Activated T-helper 1 cell treated with anti-CD3 and anti-CD28 coated beads, Interleukin-12 subunit alpha, Interleukin-12 subunit beta, Interleukin-2, Interleukin-4 antibody, amounts not matched to agents 30 ng/mL and 10 ng/mL and 1 ng/mL, durations not matched to agents 14 hours and 24 hours and 36 hours (primary cell): ENCODE results near the gene TEX51. TPM values are rescaled to one million over a fixed set of nuclear protein-coding genes. Genes with fewer than 3 reads are reported as not detected.

Experiments
- DNase-seq: peaks from one replicate; pipeline ENCODE4 v3.0.0; 2021; ENCODE audit warnings: low spot score
- H3K27ac Mint-ChIP-seq: one replicate; pipeline ENCODE4 v1.8.0; 2021; ENCODE audit warnings: mild to moderate bottlenecking, mixed read lengths
- H3K27me3 Mint-ChIP-seq: one replicate; pipeline ENCODE4 v1.8.0; 2022; ENCODE audit warnings: mild to moderate bottlenecking, moderate library complexity, mixed read lengths; ENCODE audit not compliant: insufficient read depth
- H3K36me3 Mint-ChIP-seq: one replicate; pipeline ENCODE4 v1.8.0; 2021; ENCODE audit warnings: low read depth, mixed read lengths
- H3K4me1 Mint-ChIP-seq: one replicate; pipeline ENCODE4 v1.8.0; 2021; ENCODE audit warnings: low read depth, mixed read lengths
- H3K4me3 Mint-ChIP-seq: one replicate; pipeline ENCODE4 v1.8.0; 2021; ENCODE audit warnings: mild to moderate bottlenecking, moderate library complexity, mixed read lengths
- H3K9me3 Mint-ChIP-seq: one replicate; pipeline ENCODE4 v1.8.0; 2021; ENCODE audit warnings: mixed read lengths
- intact Hi-C: fragments of 100-400 bp; cut with micrococcal nuclease; formaldehyde crosslinking; loops from one replicate; pipeline ENCODE4 v1.15.1; 2024
- total RNA-seq: library from RNA; stranded (reverse); gene quantifications from 2 replicates; pipeline ENCODE4 v1.2.3, GENCODE V29; 2022

TEX51 gene
- total RNA-seq, 1 donor from 2014 or later = not detected

DNA sequence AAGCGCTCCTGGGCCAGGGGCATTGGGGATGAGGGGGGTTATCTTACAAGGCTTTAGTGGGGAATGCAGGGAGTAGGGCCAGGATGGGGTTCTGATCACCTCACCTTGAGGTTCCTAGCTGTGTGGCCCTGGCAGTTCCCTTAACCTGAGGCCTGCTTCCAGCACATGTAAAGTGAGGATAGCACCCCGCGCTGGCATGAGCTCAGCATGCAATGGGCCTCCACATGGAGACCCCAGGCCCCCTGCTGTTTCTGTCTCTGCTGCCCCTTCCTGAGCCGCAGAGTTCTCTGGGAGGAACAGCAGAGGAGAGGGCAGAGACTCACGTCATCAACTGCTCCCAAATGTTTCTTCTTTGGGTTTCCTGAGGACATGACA lies 8.6 kb upstream of the TEX51 start:
- Mint-ChIP-seq H3K4me1 (peaks cover 7% of the 10 kb centered on the region), H3K27ac (no peak overlapping the region), H3K9me3 (no peaks in the 10 kb centered on the region), H3K36me3 (no peaks in the 10 kb centered on the region), H3K27me3 (peaks cover 6% of the 10 kb centered on the region), H3K4me3 (no peak overlapping the region)
- intact Hi-C loops = no loop called here
- no peak for DNase-seq

GRCh38 chr2:126890551-126891450 lies 7.9 kb upstream of the TEX51 start:
- H3K36me3 Mint-ChIP-seq = no peaks in the 10 kb centered on the region
- H3K27ac Mint-ChIP-seq = no peak overlapping the region
- H3K9me3 Mint-ChIP-seq = no peaks in the 10 kb centered on the region
- intact Hi-C loops = no loop called here
- H3K27me3 Mint-ChIP-seq = peaks cover 6% of the 10 kb centered on the region
- no peak overlapping the region for H3K4me3 Mint-ChIP-seq
- DNase-seq = no peak
- H3K4me1 Mint-ChIP-seq = peaks cover 7% of the 10 kb centered on the region

GRCh38 chr2:126891681-126892500 lies 6.8 kb upstream of the TEX51 start:
- no peaks in the 10 kb centered on the region for H3K9me3 Mint-ChIP-seq
- no peak overlapping the region for H3K4me3 Mint-ChIP-seq
- peaks cover under 1% of the 10 kb centered on the region for H3K4me1 Mint-ChIP-seq
- intact Hi-C loops = no loop called here
- H3K36me3 Mint-ChIP-seq = no peaks in the 10 kb centered on the region
- H3K27ac Mint-ChIP-seq = no peak overlapping the region
- H3K27me3 Mint-ChIP-seq = peaks cover 3% of the 10 kb centered on the region
- DNase-seq = no peak

DNA sequence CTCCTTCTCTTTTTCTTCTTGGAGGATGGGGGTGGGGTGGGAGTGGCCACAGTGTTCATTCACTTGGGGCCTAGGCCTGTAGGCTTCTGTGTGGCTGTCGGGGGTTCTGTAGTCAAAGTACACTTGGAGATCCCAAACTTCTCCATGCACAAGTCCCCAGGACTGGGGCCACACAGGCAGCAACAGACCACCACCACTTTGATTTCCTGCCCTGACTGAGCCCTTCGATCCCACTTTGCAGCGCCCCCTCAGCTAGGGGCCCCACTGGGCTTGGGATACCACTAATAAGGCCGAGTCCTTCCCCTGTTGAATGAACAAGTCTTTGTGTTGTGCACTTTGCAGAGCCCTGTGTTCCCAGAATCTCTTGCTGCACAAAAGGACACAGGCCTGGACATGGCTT lies 5.5 kb upstream of the TEX51 start:
- Mint-ChIP-seq H3K4me1 (no peaks in the 10 kb centered on the region), H3K9me3 (no peaks in the 10 kb centered on the region), H3K27ac (no peak overlapping the region), H3K4me3 (no peak overlapping the region), H3K36me3 (no peaks in the 10 kb centered on the region), H3K27me3 (no peaks in the 10 kb centered on the region)
- intact Hi-C loops = no loop called here
- no peak for DNase-seq

DNA sequence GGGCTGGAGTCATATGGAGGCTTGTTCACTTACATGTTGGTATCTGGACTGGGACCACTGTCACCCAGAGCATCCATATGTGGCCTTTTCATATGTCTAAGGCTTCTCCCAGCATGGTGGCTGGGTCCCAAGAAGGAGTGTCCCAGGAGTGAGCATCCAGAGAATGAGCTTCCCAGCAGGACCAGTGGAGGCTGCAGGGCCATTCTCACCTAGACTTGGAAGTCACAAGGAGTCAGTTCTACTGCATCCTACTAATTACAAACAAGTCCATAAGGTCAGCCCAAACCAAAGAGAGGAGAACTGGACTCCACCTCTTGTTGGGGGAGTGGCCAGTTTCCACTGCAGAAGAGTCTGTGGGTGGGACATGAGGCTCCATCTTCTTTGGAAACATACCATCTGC lies 5.1 kb upstream of the TEX51 start:
- Mint-ChIP-seq H3K27ac (no peak overlapping the region), H3K9me3 (no peaks in the 10 kb centered on the region), H3K4me3 (no peak overlapping the region), H3K27me3 (no peaks in the 10 kb centered on the region), H3K36me3 (no peaks in the 10 kb centered on the region), H3K4me1 (no peaks in the 10 kb centered on the region)
- no peak for DNase-seq
- intact Hi-C loops = no loop called here

DNA sequence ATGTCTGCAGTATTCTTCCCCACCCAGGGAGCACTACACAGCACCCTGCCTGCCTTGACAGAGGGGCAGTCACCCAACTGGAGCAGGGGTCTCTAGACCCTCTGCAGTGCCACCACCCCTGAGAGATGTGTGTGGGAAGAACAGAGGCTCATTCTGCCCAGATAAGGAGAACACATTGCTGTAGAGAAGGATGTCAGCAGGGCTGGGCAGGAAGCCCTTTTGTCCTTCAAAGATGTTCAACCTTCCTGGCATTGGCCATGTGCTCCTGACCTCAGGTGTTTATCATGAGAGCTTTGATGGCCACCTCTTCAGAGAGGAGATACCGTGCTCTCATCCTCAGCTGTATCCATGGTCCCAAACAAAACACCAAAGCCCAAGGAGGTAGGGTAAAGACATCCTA lies 4.6 kb upstream of the TEX51 start:
- Mint-ChIP-seq H3K4me3 (no peak overlapping the region), H3K27me3 (no peaks in the 10 kb centered on the region), H3K9me3 (no peaks in the 10 kb centered on the region), H3K27ac (no peak overlapping the region), H3K4me1 (no peaks in the 10 kb centered on the region), H3K36me3 (no peaks in the 10 kb centered on the region)
- intact Hi-C loops = no loop called here
- DNase-seq = no peak

GRCh38 chr2:126894585-126895182 lies 4.0 kb upstream of the TEX51 start:
- H3K27me3 Mint-ChIP-seq = no peaks in the 10 kb centered on the region
- no peak overlapping the region for H3K27ac Mint-ChIP-seq
- no peaks in the 10 kb centered on the region for H3K4me1 Mint-ChIP-seq
- H3K36me3 Mint-ChIP-seq = no peaks in the 10 kb centered on the region
- H3K4me3 Mint-ChIP-seq = no peak overlapping the region
- no peaks in the 10 kb centered on the region for H3K9me3 Mint-ChIP-seq
- DNase-seq = no peak
- intact Hi-C loops = no loop called here

- Mint-ChIP-seq H3K27ac (no peak overlapping the region), H3K9me3 (no peaks in the 10 kb centered on the region), H3K4me1 (no peaks in the 10 kb centered on the region), H3K36me3 (no peaks in the 10 kb centered on the region), H3K4me3 (no peak overlapping the region), H3K27me3 (peaks cover 3% of the 10 kb centered on the region)
- no peak for DNase-seq
- intact Hi-C loops = no loop called here
These were observed 3.4 kb upstream of the TEX51 start for GRCh38 chr2:126895336-126895735.

DNA sequence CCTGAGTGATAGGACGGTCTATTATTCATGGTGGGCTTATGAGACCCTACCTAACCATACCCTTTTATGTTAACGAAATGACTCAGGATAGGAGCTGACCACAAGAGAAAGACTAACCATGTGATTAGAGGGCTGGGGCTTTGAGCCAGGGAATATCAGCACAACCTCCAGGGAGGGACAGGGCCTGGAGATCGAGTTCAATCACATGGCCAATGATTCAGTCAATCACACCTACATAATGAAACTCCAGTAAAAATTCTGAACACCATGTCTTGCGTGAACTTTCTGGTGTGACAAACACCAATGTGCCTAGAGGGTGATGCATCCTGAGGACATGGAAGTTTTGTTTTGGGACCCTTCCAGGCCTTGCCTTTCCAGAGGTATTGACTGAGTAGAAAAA lies 2.2 kb upstream of the TEX51 start:
- H3K4me1 Mint-ChIP-seq = no peaks in the 10 kb centered on the region
- H3K27me3 Mint-ChIP-seq = peaks cover 3% of the 10 kb centered on the region
- no peaks in the 10 kb centered on the region for H3K36me3 Mint-ChIP-seq
- intact Hi-C loops = no loop called here
- H3K9me3 Mint-ChIP-seq = no peaks in the 10 kb centered on the region
- H3K27ac Mint-ChIP-seq = no peak overlapping the region
- no peak for DNase-seq
- H3K4me3 Mint-ChIP-seq = no peak overlapping the region

DNA sequence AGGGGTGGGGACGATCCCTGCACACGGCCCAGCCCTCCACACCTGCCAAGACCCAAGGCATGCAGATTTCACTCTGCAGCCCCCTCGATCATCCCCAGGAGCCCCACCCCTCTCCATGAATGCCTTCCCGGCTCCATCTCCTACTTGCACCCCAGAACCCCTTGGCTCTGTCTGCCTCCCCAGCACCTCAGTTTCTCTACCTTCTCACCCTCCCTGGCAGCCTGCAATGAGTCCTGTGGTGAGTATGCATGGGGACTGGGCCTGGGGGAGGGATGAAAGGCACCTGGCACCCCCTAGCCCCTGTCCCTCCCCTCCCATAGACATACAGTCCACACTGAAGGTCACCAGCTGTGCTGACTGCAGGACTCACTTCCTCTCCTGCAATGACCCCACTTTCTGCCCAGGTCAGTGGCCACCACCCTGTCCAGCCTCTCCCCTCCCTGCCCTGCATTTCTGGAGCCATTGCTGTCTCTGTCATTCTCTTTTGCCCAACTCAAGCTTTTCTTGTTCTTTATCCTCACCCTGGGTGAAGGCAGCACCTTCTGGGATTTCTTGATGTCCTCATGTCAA lies 1.0 kb downstream of the TEX51 start:
- Mint-ChIP-seq H3K4me1 (no peaks in the 10 kb centered on the region), H3K36me3 (no peaks in the 10 kb centered on the region), H3K27me3 (peaks cover 5% of the 10 kb centered on the region), H3K27ac (no peak overlapping the region), H3K9me3 (peaks cover 8% of the 10 kb centered on the region), H3K4me3 (no peak overlapping the region)
- DNase-seq = no peak
- intact Hi-C loops = no loop called here

DNA sequence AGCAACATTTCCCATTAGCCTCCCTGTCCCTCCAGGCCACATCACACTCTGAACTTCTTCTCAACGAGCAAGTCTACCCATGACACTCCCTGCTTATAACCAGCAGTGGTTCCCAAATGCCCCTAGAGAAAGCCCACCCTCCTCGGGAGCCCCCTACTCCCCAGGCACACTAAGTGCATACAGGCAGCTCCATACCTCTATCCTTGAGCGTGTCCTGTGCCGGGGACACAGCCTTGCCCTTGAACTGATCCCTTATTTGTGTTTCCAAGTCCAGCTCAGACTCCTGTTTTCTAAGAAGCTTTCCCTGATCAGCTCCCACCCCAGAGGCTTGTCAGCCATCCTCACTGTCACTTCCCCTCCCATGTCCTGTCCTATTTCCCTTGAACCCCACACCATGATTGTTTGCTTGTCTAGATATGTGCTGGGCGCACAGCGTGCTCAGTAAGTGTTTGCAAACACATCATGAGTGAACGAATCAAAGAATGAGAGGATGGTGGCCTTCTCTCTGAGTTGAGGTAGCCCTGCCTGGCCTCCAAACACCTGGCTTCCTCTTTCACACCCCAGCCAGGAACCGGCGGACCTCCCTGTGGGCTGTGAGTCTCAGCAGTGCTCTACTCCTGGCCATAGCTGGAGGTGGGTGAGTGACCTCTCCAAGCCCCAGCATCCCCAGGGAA lies 2.1 kb downstream of the TEX51 start:
- Mint-ChIP-seq H3K27me3 (peaks cover 5% of the 10 kb centered on the region), H3K27ac (no peak overlapping the region), H3K36me3 (no peaks in the 10 kb centered on the region), H3K4me1 (no peaks in the 10 kb centered on the region), H3K4me3 (no peak overlapping the region), H3K9me3 (peaks cover 8% of the 10 kb centered on the region)
- DNase-seq = no peak
- intact Hi-C loops = no loop called here

- Mint-ChIP-seq H3K27ac (no peak overlapping the region), H3K4me3 (no peak overlapping the region), H3K27me3 (peaks cover 5% of the 10 kb centered on the region), H3K36me3 (no peaks in the 10 kb centered on the region), H3K4me1 (no peaks in the 10 kb centered on the region), H3K9me3 (peaks cover 8% of the 10 kb centered on the region)
- no peak for DNase-seq
- intact Hi-C loops = no loop called here
These were observed 2.8 kb downstream of the TEX51 start for GRCh38 chr2:126901459-126901858.
